ENCODE results near the gene PHF3. TPM values are rescaled to one million over a fixed set of nuclear protein-coding genes. Genes with fewer than 3 reads are reported as not detected.
A peak's percentile ranks its signal among the peaks of the same experiment; 100 is the strongest.

Gene PHF3
- total RNA-seq, 2 donors from 2014 or later = 68.2 to 72.5 TPM

GRCh38 chr6:63759605-63760105 lies 124.1 kb downstream of the PHF3 start:
- H3K27me3 ChIP-seq (ENCODE audit: control insufficient read depth, insufficient read depth, low read length, poor library complexity, severe bottlenecking) = peaks cover 24% of the 10 kb centered on the region
- H3K27me3 Mint-ChIP-seq (ENCODE audit: insufficient read depth) = peaks cover 12% of the 10 kb centered on the region
- no peak overlapping the region for H3K4me3 ChIP-seq (ENCODE audit: low read length)
- no peaks in the 10 kb centered on the region for H3K4me1 Mint-ChIP-seq
- TF ChIP-seq CTCF (conservative IDR thresholded peaks at IDR 0.05) = no peak
- H3K27ac ChIP-seq (ENCODE audit: low read depth, low read length) = no peak overlapping the region
- peaks cover 12% of the 10 kb centered on the region for H3K9me3 ChIP-seq (ENCODE audit: control insufficient read depth, low read length)
- no peaks in the 10 kb centered on the region for H3K4me1 ChIP-seq (ENCODE audit: control insufficient read depth, insufficient read depth, low read length)
- no peak for DNase-seq
- H3K9ac ChIP-seq (ENCODE audit: extremely low read depth, low read length, poor library complexity, severe bottlenecking) = no peak overlapping the region
- H3K36me3 Mint-ChIP-seq (ENCODE audit: low read depth) = no peaks in the 10 kb centered on the region
- H3K36me3 ChIP-seq (ENCODE audit: control insufficient read depth, insufficient read depth, low read length) = no peaks in the 10 kb centered on the region
- H3K9me3 Mint-ChIP-seq = peaks cover 30% of the 10 kb centered on the region
- H3K27ac Mint-ChIP-seq = no peak overlapping the region
- H3K4me3 Mint-ChIP-seq = no peak overlapping the region

- Mint-ChIP-seq H3K4me3 (no peak overlapping the region), H3K27ac (no peak overlapping the region), H3K27me3 (ENCODE audit: insufficient read depth) (peaks cover 12% of the 10 kb centered on the region), H3K9me3 (peaks cover 26% of the 10 kb centered on the region), H3K4me1 (no peaks in the 10 kb centered on the region), H3K36me3 (ENCODE audit: low read depth) (no peaks in the 10 kb centered on the region)
- Histone ChIP-seq H3K27me3 (ENCODE audit: control insufficient read depth, insufficient read depth, low read length, poor library complexity, severe bottlenecking) (peaks cover 28% of the 10 kb centered on the region), H3K9ac (ENCODE audit: extremely low read depth, low read length, poor library complexity, severe bottlenecking) (no peak overlapping the region), H3K4me1 (ENCODE audit: control insufficient read depth, insufficient read depth, low read length) (no peaks in the 10 kb centered on the region), H3K27ac (ENCODE audit: low read depth, low read length) (no peak overlapping the region), H3K36me3 (ENCODE audit: control insufficient read depth, insufficient read depth, low read length) (no peaks in the 10 kb centered on the region), H3K9me3 (ENCODE audit: control insufficient read depth, low read length) (peaks cover 12% of the 10 kb centered on the region), H3K4me3 (ENCODE audit: low read length) (no peak overlapping the region)
- no peak for DNase-seq
- no peak for TF ChIP-seq CTCF (conservative IDR thresholded peaks at IDR 0.05)
Observed at GRCh38 chr6:63760199-63760598, 124.6 kb downstream of the PHF3 start.

- Mint-ChIP-seq H3K27me3 (ENCODE audit: insufficient read depth) (peaks cover 28% of the 10 kb centered on the region), H3K9me3 (peaks cover 11% of the 10 kb centered on the region), H3K36me3 (ENCODE audit: low read depth) (no peaks in the 10 kb centered on the region), H3K4me1 (no peaks in the 10 kb centered on the region), H3K4me3 (no peak overlapping the region), H3K27ac (no peak overlapping the region)
- Histone ChIP-seq H3K4me1 (ENCODE audit: control insufficient read depth, insufficient read depth, low read length) (no peaks in the 10 kb centered on the region), H3K9ac (ENCODE audit: extremely low read depth, low read length, poor library complexity, severe bottlenecking) (no peak overlapping the region), H3K27ac (ENCODE audit: low read depth, low read length) (no peak overlapping the region), H3K9me3 (ENCODE audit: control insufficient read depth, low read length) (peaks cover 20% of the 10 kb centered on the region), H3K27me3 (ENCODE audit: control insufficient read depth, insufficient read depth, low read length, poor library complexity, severe bottlenecking) (peaks cover 38% of the 10 kb centered on the region), H3K4me3 (ENCODE audit: low read length) (no peak overlapping the region), H3K36me3 (ENCODE audit: control insufficient read depth, insufficient read depth, low read length) (no peaks in the 10 kb centered on the region)
- TF ChIP-seq CTCF (conservative IDR thresholded peaks at IDR 0.05) = peak; percentile 81
- WGBS, 2 experiments (ENCODE audit: insufficient coverage in 1 of 2, insufficient read length in 1 of 2) = no CpG with 5 or more reads among the region's 4 CpGs
- no peak for DNase-seq
Observed at GRCh38 chr6:63764318-63764916, 128.8 kb downstream of the PHF3 start.

Other genes with a start within 250 kb of the PHF3 start
- 10 to 100 TPM; 37.2 to 42.6 TPM for gene PTP4A1, start 63.3 kb upstream of the PHF3 start, total RNA-seq